IMR-90 (cell line): Measurements from ENCODE around the gene LSM14B. TPM values are rescaled to one million over a fixed set of nuclear protein-coding genes. Genes with fewer than 3 reads are reported as not detected.

Experiments
- ATAC-seq: fragments of 200-7000 bp; cut with Tn5 transposase; 2 replicates; pipeline ENCODE4 v1.9.1; 2020; ENCODE audit warnings: low read depth, mild to moderate bottlenecking, moderate library complexity
- BruUV-seq: library from RNA; stranded (reverse); fragments of 400-500 nt; replicated peaks from 2 replicates; lab custom pipeline; 2021; lab: Mats Ljungman, UMichigan
- CTCF ChIA-PET: fragments of 300-600 bp; formaldehyde crosslinking; extraction: SDS; loops from one replicate; lab custom pipeline; 2021; ENCODE audit warnings: antibody characterized with exemption; lab: Yijun Ruan, JAX
- POLR2A ChIA-PET: fragments of 300-600 bp; sonication (Branson Sonifier 250); formaldehyde crosslinking; loops from one replicate; lab custom pipeline; 2022; ENCODE audit warnings: antibody characterized with exemption; ENCODE audit not compliant: unreplicated experiment; lab: Charles Lee
- DNase-seq: peaks from one replicate; pipeline ENCODE4 v3.0.0; 2013
- H2AFZ ChIP-seq: replicated peaks from 2 replicates; pipeline ENCODE3; 2013; ENCODE audit warnings: low read length, mild to moderate bottlenecking; ENCODE audit not compliant: poor library complexity
- H2AK5ac ChIP-seq: 2 replicates; pipeline ENCODE4 v1.6.1; 2013; ENCODE audit warnings: low read depth, low read length, inconsistent platforms
- H2AK9ac ChIP-seq: replicated peaks from 2 replicates; pipeline ENCODE3; 2013; ENCODE audit warnings: mild to moderate bottlenecking, low read depth, low read length, moderate library complexity; ENCODE audit not compliant: poor library complexity
- H2BK120ac ChIP-seq: 2 replicates; pipeline ENCODE4 v1.6.1; 2013; ENCODE audit warnings: low read depth, low read length, inconsistent platforms
- H2BK15ac ChIP-seq: 3 replicates; pipeline ENCODE4 v1.6.1; 2013; ENCODE audit warnings: low read depth, low read length, inconsistent platforms
- H2BK20ac ChIP-seq: 2 replicates; pipeline ENCODE4 v1.6.1; 2013; ENCODE audit warnings: low read depth, mild to moderate bottlenecking, inconsistent platforms, low read length, moderate library complexity
- H2BK5ac ChIP-seq: 2 replicates; pipeline ENCODE4 v1.6.1; 2013; ENCODE audit warnings: mild to moderate bottlenecking, low read depth, low read length, inconsistent platforms; ENCODE audit not compliant: poor library complexity, severe bottlenecking
- H3K14ac ChIP-seq: replicated peaks from 2 replicates; pipeline ENCODE4 v1.6.1; 2013; ENCODE audit warnings: low read depth, low read length, inconsistent platforms
- H3K18ac ChIP-seq: 2 replicates; pipeline ENCODE4 v1.6.1; 2013; ENCODE audit warnings: low read depth, low read length, control low read depth
- H3K23ac ChIP-seq: 2 replicates; pipeline ENCODE4 v1.6.1; 2013; ENCODE audit warnings: low read depth, low read length, inconsistent platforms
- H3K27ac ChIP-seq: 2 replicates; pipeline ENCODE4 v1.5.1; 2013; ENCODE audit warnings: mild to moderate bottlenecking, control low read depth, low read length; ENCODE audit not compliant: insufficient read depth
- H3K27me3 ChIP-seq: 2 replicates; pipeline ENCODE4 v1.6.1; 2013; ENCODE audit warnings: low read length; ENCODE audit not compliant: control insufficient read depth, insufficient read depth
- H3K36me3 ChIP-seq: 2 replicates; pipeline ENCODE4 v1.6.1; 2013; ENCODE audit warnings: low read length, mixed read lengths; ENCODE audit not compliant: control insufficient read depth, insufficient read depth
- H3K4ac ChIP-seq: 2 replicates; pipeline ENCODE4 v1.6.1; 2013; ENCODE audit warnings: low read depth, low read length, inconsistent platforms
- H3K4me1 ChIP-seq: 2 replicates; pipeline ENCODE4 v1.6.1; 2013; ENCODE audit warnings: low read length, mixed read lengths; ENCODE audit not compliant: control insufficient read depth, insufficient read depth
- H3K4me2 ChIP-seq: 2 replicates; pipeline ENCODE4 v1.6.1; 2013; ENCODE audit warnings: low read depth, mild to moderate bottlenecking, control low read depth, low read length, moderate library complexity
- H3K4me3 ChIP-seq: 2 replicates; pipeline ENCODE4 v1.5.1; 2013; ENCODE audit warnings: low read depth, mild to moderate bottlenecking, control low read depth, low read length, moderate library complexity; ENCODE audit not compliant: insufficient read depth
- H3K56ac ChIP-seq: 2 replicates; pipeline ENCODE4 v1.6.1; 2013; ENCODE audit warnings: low read length, inconsistent platforms; ENCODE audit not compliant: insufficient read depth; ENCODE audit errors: extremely low read depth
- H3K79me1 ChIP-seq, 2 experiments: 2 replicates each; pipeline ENCODE4 v1.6.1; 2013; ENCODE audit warnings: low read length in 2 of 2, inconsistent platforms in 1 of 2, low read depth in 1 of 2
- H3K9ac ChIP-seq: 2 replicates; pipeline ENCODE4 v1.6.1; 2013; ENCODE audit warnings: low read depth, low read length, control low read depth
- H3K9me1 ChIP-seq: 2 replicates; pipeline ENCODE4 v1.6.1; 2013; ENCODE audit warnings: low read length, inconsistent platforms; ENCODE audit not compliant: insufficient read depth
- H3K9me3 ChIP-seq: 2 replicates; pipeline ENCODE4 v1.6.1; 2013; ENCODE audit warnings: low read length; ENCODE audit not compliant: control insufficient read depth, insufficient read depth
- H4K20me1 ChIP-seq: 2 replicates; pipeline ENCODE4 v1.6.1; 2013; ENCODE audit warnings: low read length, inconsistent platforms; ENCODE audit not compliant: insufficient read depth
- H4K5ac ChIP-seq: 2 replicates; pipeline ENCODE4 v1.6.1; 2013; ENCODE audit warnings: mild to moderate bottlenecking, low read depth, low read length, control low read depth
- H4K8ac ChIP-seq, 2 experiments: 2 replicates each; pipeline ENCODE4 v1.6.1; 2013; ENCODE audit warnings: low read depth in 2 of 2, low read length in 2 of 2, control low read depth in 1 of 2, inconsistent platforms in 1 of 2
- H4K91ac ChIP-seq: 2 replicates; pipeline ENCODE4 v1.6.1; 2013; ENCODE audit warnings: low read depth, low read length, inconsistent platforms; ENCODE audit not compliant: insufficient read depth
- SMC3 ChIP-seq: fragments of 150-350 bp; IDR thresholded peaks from 2 replicates; pipeline ENCODE4 v1.6.1; 2016; ENCODE audit warnings: low read depth, mild to moderate bottlenecking, antibody characterized with exemption, low read length, moderate library complexity
- WGBS, 2 experiments: methylation state at CpG; one replicate each; pipeline versions ENCODE4 v1.1.5 to v1.1.7; 2013; ENCODE audit warnings: missing lambda C conversion rate in 2 of 2; ENCODE audit not compliant: insufficient read length in 1 of 2; ENCODE audit errors: extremely low coverage in 2 of 2; 5-methylcytosine and 5-hydroxymethylcytosine counted together
- dilution Hi-C: fragments of 300-500 bp; cut with HindIII; formaldehyde crosslinking; loops from one replicate; pipeline ENCODE4 v1.14.3; 2018; ENCODE audit warnings: low sequenced_read_pairs; ENCODE audit not compliant: unreplicated experiment
- in situ Hi-C: fragments of 300-500 bp; cut with MboI; formaldehyde crosslinking; loops from 3 replicates; pipeline ENCODE4 v1.14.3; 2019; ENCODE audit warnings: low sequenced_read_pairs, inconsistent platforms, mixed read lengths
- intact Hi-C: fragments of 100-400 bp; cut with micrococcal nuclease; formaldehyde crosslinking; loops from 2 replicates; pipeline ENCODE4 v1.10.0; 2022
- polyA plus RNA-seq, 3 experiments: library from polyadenylated mRNA; depleted of rRNA; stranded (reverse); fragments of >200 nt; gene quantifications; 2 replicates each; pipeline ENCODE4 v1.2.3, GENCODE V29; 2012; ENCODE audit warnings: low replicate concordance in 1 of 3
- total RNA-seq: library from RNA; depleted of rRNA; stranded (reverse); fragments of >200 nt; gene quantifications from 2 replicates; pipeline ENCODE4 v1.2.3, GENCODE V29; 2012

The LSM14B gene
- total and polyA plus RNA-seq, 2 of the 4 experiments (the other 2 are of a cell fraction): 23.7 to 41.1 TPM

DNA sequence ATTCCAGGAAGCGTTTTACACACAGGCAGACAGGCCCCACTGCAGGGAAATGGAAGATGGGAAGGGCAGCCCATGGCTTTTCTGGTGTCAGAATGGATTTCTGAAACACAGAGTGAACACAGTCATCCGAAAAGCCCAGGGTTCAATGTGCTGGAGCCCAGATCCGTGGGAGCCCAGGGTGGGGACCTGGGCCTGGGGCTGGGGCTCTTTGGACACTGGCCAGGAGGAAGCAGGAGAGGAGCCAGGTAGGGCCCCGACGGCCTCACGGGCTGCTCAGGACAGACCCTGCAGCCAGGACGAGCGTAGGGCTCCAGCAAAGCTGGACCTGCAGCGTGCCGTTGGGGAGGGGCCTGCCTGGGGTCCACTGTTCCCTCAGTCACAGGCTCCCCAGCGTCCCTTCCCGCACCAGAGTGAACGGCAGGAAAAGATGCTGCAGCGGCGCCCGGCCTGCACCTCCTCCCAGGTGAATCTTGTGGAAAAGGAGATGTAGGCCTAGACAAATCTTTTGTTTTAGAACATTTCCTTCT lies 24.3 kb upstream of the LSM14B start:
- Histone ChIP-seq H3K79me1 (no peaks in the 10 kb centered on the region), H3K4me2 (no peak overlapping the region), H3K36me3 (no peaks in the 10 kb centered on the region), H2BK20ac (no peak overlapping the region), H3K4ac (no peak overlapping the region), H4K20me1 (no peaks in the 10 kb centered on the region), H4K91ac (no peak overlapping the region), H2BK15ac (no peak overlapping the region), H3K9me3 (peaks cover 23% of the 10 kb centered on the region), H2BK120ac (no peak overlapping the region), H2AK9ac (no peak overlapping the region), H2AFZ (no peak overlapping the region), H3K9ac (no peak overlapping the region), H3K18ac (no peak overlapping the region), H2AK5ac (no peak overlapping the region), H3K9me1 (no peaks in the 10 kb centered on the region), H2BK5ac (no peak overlapping the region), H4K5ac (no peak overlapping the region), H3K27ac (no peak overlapping the region), H4K8ac (no peak overlapping the region), H3K23ac (no peak overlapping the region), H3K4me1 (no peaks in the 10 kb centered on the region), H3K27me3 (peaks cover 6% of the 10 kb centered on the region), H3K56ac (no peak overlapping the region), H3K14ac (no peak overlapping the region), H3K4me3 (no peak overlapping the region)
- intact Hi-C loops: no loop called here
- ATAC-seq (no peak), DNase-seq (no peak)
- 41% methylated on average over 10 of the region's 16 CpGs; no CpG with 5 or more reads in 1 of the 2 experiments for WGBS, 2 experiments
- in situ Hi-C loops: no loop called here
- ChIA-PET POLR2A (no interaction called here), CTCF (no interaction called here)
- no TSS peak for BruUV-seq
- dilution Hi-C loops: no loop called here
- TF ChIP-seq SMC3: no peak
